Heart left ventricle (tissue), 16 donors: ENCODE measurements around the gene ARVCF. TPM values are rescaled to one million over a fixed set of nuclear protein-coding genes. Genes with fewer than 3 reads are reported as not detected.

Experiments used
- ATAC-seq, 4 donors: fragments of 200-7000 bp; cut with Tn5 transposase; one replicate each; pipeline ENCODE4 v1.9.1; 2020 to 2022; ENCODE audit warnings: moderate library complexity in 4 of 4, mild to moderate bottlenecking in 3 of 4, moderate number of reproducible peaks in 1 of 4
- DNase-seq, 5 donors: peaks; one replicate each; pipeline ENCODE4 v3.0.0-alpha.2; 2020
- H3K27ac ChIP-seq, 12 donors: fragments of 200-600 bp; sonication (generic) in 4 of 12; one replicate each; pipeline versions ENCODE4 v1.5.0 to v1.8.0; 2016 to 2022; ENCODE audit warnings: mild to moderate bottlenecking in 2 of 12
- H3K27me3 ChIP-seq, 9 donors: fragments of 200-600 bp; sonication (generic) in 2 of 9; one replicate each; pipeline versions ENCODE4 v1.5.1 to v1.8.0; 2016 to 2022; ENCODE audit warnings: mild to moderate bottlenecking in 3 of 9
- H3K36me3 ChIP-seq, 9 donors: fragments of 200-600 bp; sonication (generic) in 2 of 9; one replicate each; pipeline versions ENCODE4 v1.5.0 to v1.8.0; 2018 to 2022; ENCODE audit warnings: mild to moderate bottlenecking in 2 of 9
- H3K4me1 ChIP-seq, 12 donors: fragments of 200-600 bp; sonication (generic) in 4 of 12; one replicate each; pipeline versions ENCODE4 v1.5.0 to v1.8.0; 2016 to 2022; ENCODE audit warnings: mild to moderate bottlenecking in 3 of 12
- H3K4me3 ChIP-seq, 12 donors: fragments of 200-600 bp; sonication (generic) in 4 of 12; one replicate each; pipeline versions ENCODE4 v1.5.0 to v1.8.0; 2017 to 2022; ENCODE audit warnings: mild to moderate bottlenecking in 9 of 12, moderate library complexity in 4 of 12
- H3K9me3 ChIP-seq, 12 donors: fragments of 200-600 bp; sonication (generic) in 4 of 12; one replicate each; pipeline versions ENCODE4 v1.5.0 to v1.8.0; 2016 to 2022; ENCODE audit warnings: mild to moderate bottlenecking in 1 of 12
- CTCF ChIP-seq, 12 donors: fragments of 200-600 bp; sonication (generic) in 4 of 12; IDR thresholded peaks; one replicate each; pipeline versions ENCODE4 v1.5.0 to v1.8.0; 2018 to 2022; ENCODE audit warnings: antibody characterized with exemption in 12 of 12, mild to moderate bottlenecking in 5 of 12
- POLR2A ChIP-seq, 2 donors: fragments of 450-650 bp; IDR thresholded peaks; one replicate each; pipeline ENCODE4 v1.6.1; 2017; ENCODE audit warnings: antibody characterized with exemption in 2 of 2, mild to moderate bottlenecking in 2 of 2, moderate library complexity in 2 of 2
- WGBS, 4 donors: extraction: QIAGEN DNeasy Blood & Tissue Kit in 2 of 4; methylation state at CpG; one replicate each; pipeline versions ENCODE4 v1.1.5 to v1.1.7; 2013 to 2018; 5-methylcytosine and 5-hydroxymethylcytosine counted together
- intact Hi-C, 10 donors: fragments of 100-400 bp; cut with DNase I; formaldehyde crosslinking; loops; one replicate each; pipeline versions ENCODE4 v1.11.1 to v1.14.2; 2022
- polyA plus RNA-seq, 2 donors: library from polyadenylated mRNA; stranded (reverse); fragments of 200-250 nt; gene quantifications; one replicate each; pipeline ENCODE4 v1.2.3, GENCODE V29; 2013
- total RNA-seq, 9 donors: library from RNA; depleted of rRNA in 2 of 9; stranded (reverse); fragments of >200 nt in 2 of 9; fragmentation: NEBNext Ultra II Directional in 3 of 9; extraction: Animal tissue kit (Norgen Biotek cat#: 25700) in 3 of 9; gene quantifications; one replicate each; pipeline versions ENCODE4 v1.1.0 to v1.2.4, GENCODE V29; 2016 to 2023
- donor health status: ischemic (EF 13 %, LVEDD 7.1; RV severe dilation, severe dysfunction).
- donor health status: healthy with polysubstance abuse.
- donor health status: DM: no; HTN: yes; CAD: no.
- donor health status: DM: no; HTN: no; CAD: no.
- donor health status: ischemic (EF 25% LVEDD 6.9; RV normal size, moderate dysfunction).
- donor health status: ischemic (EF 25% LVEDD 5.7; RV mildly dilated, moderate dysfunction).
- donor health status: healthy.
- donor health status: DM: yes; HTN: yes; CAD: no.
- donor health status: ischemic (EF 35%, LVEDD 5.7; RV mildly dilated, moderate dysfunction).
- donor health status: nonischemic (EF 11% LVEDD 7.7; RV severe dilation, severe dysfunction).
- donor health status: DM: yes; HTN: yes; CAD: no.
- donor health status: PGD.
- donor health status: ischemic (EF 29% LVEDD 5.4; RV normal size, mild dysfunction).
- donor health status: nonischemic (EF 23%, LVEDD 6.1; RV moderate dilation, normal function).

The ARVCF gene
- total and polyA plus RNA-seq, 11 donors: 21.2 to 46.6 (median 33.3) TPM

GRCh38 chr22:20062043-20062765 lies 45.6 kb upstream of the ARVCF start:
- Histone ChIP-seq H3K27me3 (no peaks in the 10 kb centered on the region), H3K4me3 (no peak overlapping the region), H3K36me3 (peaks cover 0 to 81% (median 75%) of the 10 kb centered on the region in 9 donors), H3K9me3 (no peaks in the 10 kb centered on the region), H3K27ac (peak overlapping the region in 1 of 12 donors; percentile 43), H3K4me1 (peaks cover 0 to 13% (median 0%) of the 10 kb centered on the region in 12 donors)
- WGBS, 4 donors: 86 to 94% (median 92%) methylated on average over 14 to 18 of the region's 18 CpGs
- DNase-seq (no peak), ATAC-seq (no peak)
- intact Hi-C loops: loop anchor here in 1 of 10 donors (2.0 kb wide), 1 partner anchor 17 kb away; no protein-coding TSS in a partner anchor
- TF ChIP-seq CTCF (IDR thresholded peaks at IDR 0.05): no peak
- no peak for TF ChIP-seq POLR2A (IDR thresholded peaks at IDR 0.05)

GRCh38 chr22:20061481-20061861 lies 44.8 kb upstream of the ARVCF start:
- Histone ChIP-seq H3K9me3 (no peaks in the 10 kb centered on the region), H3K4me3 (no peak overlapping the region), H3K36me3 (peaks cover 0 to 89% (median 80%) of the 10 kb centered on the region in 9 donors), H3K4me1 (peaks cover 0 to 13% (median 0%) of the 10 kb centered on the region in 12 donors), H3K27ac (peak overlapping the region in 2 of 12 donors; percentile 19 to 43), H3K27me3 (no peaks in the 10 kb centered on the region)
- ATAC-seq: peak in 2 of 4 donors; percentile 27 to 60
- 44 to 74% (median 56%) methylated on average over 6 to 11 of the region's 11 CpGs for WGBS, 4 donors
- TF ChIP-seq POLR2A (IDR thresholded peaks at IDR 0.05): no peak
- TF ChIP-seq CTCF (IDR thresholded peaks at IDR 0.05): no peak
- intact Hi-C loops: no loop called here
- peak in 2 of 5 donors; percentile 54 to 58 for DNase-seq

GRCh38 chr22:20060700-20061480 lies 44.3 kb upstream of the ARVCF start:
- DNase-seq: no peak
- no peaks in the 10 kb centered on the region for H3K9me3 ChIP-seq
- no peak for ATAC-seq
- H3K4me1 ChIP-seq: peaks cover 0 to 13% (median 0%) of the 10 kb centered on the region in 12 donors
- intact Hi-C loops: no loop called here
- no peaks in the 10 kb centered on the region for H3K27me3 ChIP-seq
- TF ChIP-seq CTCF (IDR thresholded peaks at IDR 0.05): peak in 2 of 12 donors; percentile 6 to 10
- no peak for TF ChIP-seq POLR2A (IDR thresholded peaks at IDR 0.05)
- 85 to 90% (median 89%) methylated on average over 8 to 10 of the region's 10 CpGs for WGBS, 4 donors
- peak overlapping the region in 2 of 12 donors; percentile 19 to 43 for H3K27ac ChIP-seq
- no peak overlapping the region for H3K4me3 ChIP-seq
- peaks cover 0 to 95% (median 82%) of the 10 kb centered on the region in 9 donors for H3K36me3 ChIP-seq
